Effector CD8-positive, alpha-beta T cell (primary cell): ENCODE measurements around the gene XIST.
A peak's percentile ranks its signal among the peaks of the same experiment; 100 is the strongest.
"Not testable (repeated sequence)": the region's sequence is repeated elsewhere in the genome, so short reads cannot be mapped to it uniquely, and the experiment has no call there.

ENCODE experiments used
- DNase-seq: peaks from one replicate; lab custom pipeline; 2025; lab: John Stamatoyannopoulos, UW
- total RNA-seq, 4 experiments: gene quantifications; one replicate each; lab custom pipeline; 2026; lab: John Stamatoyannopoulos, UW

The XIST gene
- 37.6 to 347 (median 210) reads per million in 4 experiments for total RNA-seq

DNA sequence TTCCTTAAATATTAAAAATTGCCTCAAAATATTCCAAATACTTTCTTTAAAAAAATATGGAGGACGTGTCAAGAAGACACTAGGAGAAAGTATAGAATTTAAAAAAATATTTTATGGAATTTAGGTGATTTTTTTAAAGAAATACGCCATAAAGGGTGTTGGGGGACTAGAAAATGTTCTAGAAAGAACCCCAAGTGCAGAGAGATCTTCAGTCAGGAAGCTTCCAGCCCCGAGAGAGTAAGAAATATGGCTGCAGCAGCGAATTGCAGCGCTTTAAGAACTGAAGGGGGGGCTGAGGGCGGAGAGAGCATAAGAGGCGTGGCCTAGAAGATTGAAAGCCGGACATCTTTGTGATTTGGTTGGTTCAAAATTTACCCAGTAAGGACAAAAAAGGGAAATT is at the start of gene XIST:
Gene XIST, minus strand, starts transcription at position 248 of the 400 bp plus-strand sequence.
- no peak for DNase-seq

DNA sequence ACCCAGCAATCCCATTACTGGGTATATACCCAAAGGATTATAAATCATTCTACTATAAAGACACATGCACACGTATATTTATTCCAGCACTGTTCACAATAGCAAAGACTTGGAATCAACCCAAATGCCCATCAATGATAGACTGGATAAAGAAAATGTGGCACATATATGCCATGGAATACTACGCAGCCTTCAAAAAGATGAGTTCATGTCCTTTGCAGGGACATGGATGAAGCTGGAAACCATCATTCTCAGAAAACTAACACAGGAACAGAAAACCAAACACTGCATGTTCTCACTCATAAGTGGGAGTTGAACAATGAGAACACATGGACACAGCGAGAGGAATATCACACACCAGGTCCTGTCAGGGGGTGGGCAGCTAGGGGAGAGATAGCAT is 45.8 kb upstream of the XIST start:
- DNase-seq: not testable (repeated sequence)

DNA sequence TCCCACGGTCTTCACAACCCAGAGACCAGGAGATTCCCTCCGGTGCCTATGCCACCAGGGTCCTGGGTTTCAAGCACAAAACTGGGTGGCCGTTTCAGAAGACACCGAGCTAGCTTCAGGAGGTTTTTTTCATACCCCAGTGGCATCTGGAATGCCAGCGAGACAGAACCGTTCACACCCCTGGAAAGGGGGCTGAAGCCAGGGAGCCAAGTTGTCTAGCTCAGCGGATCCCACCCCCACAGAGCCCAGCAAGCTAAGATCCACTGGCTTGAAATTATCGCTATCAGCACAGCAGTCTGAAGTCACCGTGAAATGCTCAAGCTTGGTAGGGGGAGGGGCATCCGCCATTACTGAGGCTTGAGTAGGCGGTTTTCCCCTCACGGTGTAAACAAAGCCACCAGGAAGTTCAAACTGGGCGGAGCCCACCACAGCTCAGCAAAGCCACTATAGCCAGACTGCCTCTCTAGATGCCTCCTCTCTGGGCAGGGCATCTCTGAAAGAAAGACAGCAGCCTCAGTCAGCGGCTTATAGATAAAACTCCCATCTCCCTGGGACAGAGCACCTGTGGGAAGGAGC is 40.1 kb upstream of the XIST start:
- not testable (repeated sequence) for DNase-seq

DNA sequence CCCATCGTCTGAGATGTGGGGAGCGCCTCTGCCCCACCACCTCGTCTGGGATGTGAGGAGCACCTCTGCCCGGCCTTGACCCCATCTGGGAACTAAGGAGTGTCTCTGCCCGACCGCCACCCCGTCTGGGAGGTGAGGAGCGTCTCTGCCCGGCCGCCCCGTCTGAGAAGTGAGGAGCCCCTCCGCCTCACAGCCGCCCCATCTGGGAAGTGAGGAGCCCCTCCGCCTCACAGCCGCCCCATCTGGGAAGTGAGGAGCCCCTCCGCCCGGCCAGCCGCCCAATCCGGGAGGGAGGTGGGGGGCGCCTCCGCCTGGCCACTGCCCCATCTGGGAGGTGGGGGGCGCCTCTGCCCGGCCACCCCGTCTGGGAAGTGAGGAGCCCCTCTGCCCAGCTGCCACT is 29.7 kb upstream of the XIST start:
- DNase-seq: not testable (repeated sequence)

DNA sequence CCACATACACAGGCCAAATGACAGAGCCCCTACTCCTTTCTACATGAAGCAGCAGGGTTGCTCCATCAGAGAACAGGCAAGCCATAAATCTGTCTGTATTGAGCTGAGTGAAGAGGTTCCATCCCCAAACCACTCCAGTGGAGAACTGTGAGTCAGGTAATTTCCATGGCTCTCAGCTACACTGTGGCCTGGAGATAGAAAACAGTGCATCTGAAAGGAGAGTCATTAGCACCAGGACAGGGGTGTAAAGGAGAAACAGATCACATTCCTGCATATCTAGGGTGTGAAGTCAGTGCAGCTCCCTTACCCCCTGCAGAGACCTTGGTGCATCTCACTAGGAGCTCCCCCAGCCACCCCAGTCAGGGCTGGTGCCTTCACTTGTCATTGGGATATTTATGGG is 25.2 kb upstream of the XIST start:
- DNase-seq: no peak

DNA sequence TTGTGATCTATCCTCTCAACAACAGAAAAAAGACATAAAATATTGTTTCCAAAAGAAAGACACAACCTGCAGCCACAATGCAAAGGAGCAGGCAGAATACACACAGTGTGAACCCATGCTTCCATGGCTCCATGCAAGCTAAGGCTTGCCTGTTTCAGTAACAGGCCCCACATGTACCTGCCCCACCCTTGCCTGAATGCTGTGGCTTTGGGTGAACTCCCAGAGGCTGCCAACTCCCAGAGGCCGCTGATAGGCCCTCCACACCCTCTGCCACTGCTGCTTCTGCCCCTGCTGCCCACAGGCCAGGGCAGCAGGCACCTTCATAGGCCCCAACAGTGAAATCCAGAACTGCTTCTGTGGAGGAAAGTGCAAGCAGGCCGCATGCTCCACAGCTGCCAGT is 24.4 kb upstream of the XIST start:
- DNase-seq: no peak

DNA sequence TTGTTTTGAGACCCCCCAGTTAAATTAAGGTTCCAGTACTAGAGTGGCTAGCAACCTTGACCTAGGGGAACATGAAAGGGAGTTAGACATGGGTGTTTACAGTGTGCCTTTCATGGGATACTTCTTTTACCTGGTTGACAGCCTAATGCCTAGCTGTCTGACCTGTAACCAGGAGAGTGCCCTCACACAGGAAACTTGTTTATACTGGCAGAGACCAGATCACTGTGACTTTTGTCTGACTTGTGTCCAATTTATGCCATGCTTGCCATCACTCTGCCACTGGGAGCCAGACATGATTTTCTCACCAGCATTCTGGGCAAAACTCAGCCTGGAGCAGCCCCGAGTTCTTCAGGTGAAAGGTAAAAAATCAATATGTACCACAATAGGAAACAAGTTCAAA is 16.4 kb upstream of the XIST start:
- DNase-seq: no peak

DNA sequence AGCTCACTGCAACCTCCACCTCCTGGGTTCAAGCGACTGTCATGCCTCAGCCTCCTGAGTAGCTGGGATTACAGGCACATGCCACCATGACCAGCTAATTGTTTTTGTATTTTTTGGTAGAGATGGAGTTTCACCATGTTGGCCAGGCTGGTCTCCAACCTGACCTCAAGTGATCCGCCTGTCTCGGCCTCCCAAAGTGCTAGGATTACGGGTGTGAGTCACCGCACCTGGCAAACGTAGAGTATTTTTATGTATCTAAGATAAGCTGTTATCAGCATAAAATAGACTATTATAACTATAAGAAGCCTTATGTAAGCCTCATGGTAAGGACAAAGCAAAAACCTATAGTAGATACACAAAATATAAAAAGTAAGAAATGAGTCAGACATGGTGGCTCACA is 14.6 kb upstream of the XIST start:
- no peak for DNase-seq

DNA sequence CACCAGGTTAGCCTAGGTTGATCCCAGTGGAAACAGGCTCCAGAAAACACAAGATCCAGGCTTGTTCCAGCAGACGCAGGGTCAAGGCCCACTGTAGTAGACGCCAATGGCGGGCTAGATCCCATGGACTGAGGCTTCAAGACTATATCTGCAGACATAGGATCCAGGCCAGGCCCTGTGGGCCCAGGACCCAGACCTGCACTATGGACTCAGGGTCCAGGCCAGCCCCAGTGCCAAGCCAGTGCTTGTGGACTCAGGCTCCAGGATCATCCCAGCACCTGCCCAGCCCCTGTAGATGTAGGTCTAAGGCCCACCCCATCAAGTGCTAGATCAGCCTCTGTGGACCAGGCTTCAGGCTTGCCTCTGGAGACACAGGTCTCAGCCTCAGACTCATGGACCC is 11.3 kb upstream of the XIST start:
- no peak for DNase-seq

DNA sequence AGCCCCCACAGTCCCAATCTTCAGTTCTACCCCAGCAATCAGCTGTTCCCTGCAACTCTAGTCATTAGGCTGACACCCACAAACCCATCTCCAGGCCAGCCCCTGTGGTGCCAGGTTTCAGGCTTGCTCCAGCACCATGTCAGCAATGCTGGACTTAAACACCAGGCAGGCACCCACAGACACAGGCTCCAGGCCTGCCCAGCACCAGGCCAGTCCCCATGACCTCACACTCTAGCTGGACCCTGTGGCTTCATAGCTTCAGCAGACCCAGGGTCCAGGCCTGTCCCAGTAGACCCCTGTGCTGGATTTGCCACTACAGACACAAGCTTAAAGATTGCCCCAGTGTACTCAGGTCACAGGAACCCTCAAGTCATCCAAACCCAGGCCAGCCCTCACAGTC is 10.8 kb upstream of the XIST start:
- DNase-seq: no peak

DNA sequence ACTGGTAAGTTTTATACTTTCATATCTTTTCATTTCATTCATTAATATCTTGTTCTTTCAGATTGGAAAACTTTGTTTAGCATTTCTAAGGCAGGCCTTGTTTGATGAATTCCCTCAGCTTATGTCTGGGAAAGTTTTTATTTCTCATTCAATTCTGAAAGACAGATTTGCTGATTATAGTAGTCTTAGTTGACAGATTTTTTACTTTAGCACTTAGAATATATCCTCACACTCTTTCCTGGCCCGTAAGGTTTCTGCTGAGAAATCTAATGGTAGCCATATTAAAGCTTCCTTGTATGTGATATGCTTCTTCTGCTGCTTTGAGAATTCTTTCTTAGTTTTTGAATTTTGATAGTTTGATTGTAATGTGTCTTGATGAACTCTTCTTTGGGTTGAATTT is 7.1 kb upstream of the XIST start:
- no peak for DNase-seq

DNA sequence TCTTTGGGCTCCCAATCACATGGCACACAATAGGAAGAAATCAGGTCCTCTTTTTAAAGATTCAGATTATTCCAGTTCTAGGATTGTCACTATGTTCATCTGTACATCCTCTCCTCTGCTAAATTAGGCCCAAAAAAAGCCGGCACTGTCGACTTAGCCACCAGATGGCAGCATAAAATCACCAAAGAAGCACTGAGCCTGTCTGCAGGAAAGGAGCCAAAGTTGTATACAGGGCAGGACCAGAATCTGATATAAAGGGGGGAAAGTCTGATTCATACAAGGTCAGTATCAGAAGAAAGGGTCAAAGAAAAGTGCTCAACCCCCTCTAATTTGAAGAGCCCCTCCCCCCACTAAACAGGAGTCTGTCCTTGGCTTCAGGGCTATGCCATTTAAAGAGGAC is 3.0 kb upstream of the XIST start:
- DNase-seq: peak; percentile 40

DNA sequence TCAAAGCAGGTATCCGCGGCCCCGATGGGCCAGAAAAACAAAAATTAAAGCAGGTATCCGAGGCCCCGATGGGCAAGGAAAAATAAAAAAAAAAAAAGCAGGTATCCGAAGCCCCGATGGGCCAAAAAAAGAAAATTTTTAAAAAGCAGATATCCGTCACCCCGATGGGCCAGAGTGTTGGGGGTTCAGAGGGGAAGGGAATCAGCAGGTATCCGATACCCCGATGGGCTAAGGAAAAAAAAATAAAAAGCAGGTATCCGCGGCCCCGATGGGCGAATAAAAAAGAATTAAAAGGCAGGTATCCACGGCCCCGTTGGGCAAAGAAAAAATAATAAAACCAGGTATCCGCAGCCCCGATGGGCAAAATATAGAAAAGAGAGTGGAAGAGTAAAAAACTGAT is 492 bp downstream of the XIST start:
- no peak for DNase-seq

DNA sequence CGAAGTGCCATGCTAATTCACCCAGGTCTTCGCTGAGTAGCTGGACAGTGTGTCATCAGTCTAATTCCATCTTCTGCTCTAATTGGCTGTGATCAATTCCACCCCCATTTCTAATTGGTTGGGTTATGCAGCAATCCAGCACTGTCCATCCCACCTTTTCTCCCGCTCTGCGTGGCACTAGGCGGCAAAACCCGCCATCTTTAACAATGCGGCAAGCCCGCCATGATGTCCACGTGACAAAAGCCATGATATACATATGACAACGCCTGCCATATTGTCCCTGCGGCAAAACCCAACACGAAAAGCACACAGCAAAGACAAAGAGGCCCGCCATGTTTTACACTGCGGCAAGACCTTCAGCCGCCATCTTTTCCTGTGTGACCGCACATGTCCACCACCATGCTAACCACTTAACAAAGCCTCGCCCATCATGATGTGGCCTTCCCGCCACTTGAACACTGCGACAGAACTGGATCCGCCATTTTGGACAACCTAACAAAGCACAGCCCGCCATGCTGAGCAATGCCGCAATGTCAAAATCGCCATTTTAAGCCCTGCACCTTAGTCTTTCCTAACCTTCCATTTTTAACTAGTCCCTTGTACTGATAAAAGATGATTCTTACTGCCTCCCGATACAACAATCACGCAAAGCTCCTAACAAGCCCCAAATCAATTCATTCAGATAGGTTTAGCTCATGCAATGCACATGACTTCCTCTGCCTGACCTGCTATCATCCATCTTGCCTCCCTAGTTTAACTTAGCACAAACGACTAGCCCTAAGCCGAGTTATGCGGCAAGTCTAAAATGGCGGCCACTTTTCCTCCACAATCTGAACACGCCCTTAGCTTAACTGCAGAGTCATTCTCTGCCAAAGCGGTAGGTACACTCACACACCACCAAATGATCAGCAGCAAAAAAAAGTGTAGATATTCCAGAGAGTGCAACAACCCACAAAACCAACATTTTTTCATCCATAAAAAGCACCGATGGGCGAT is 1.2 kb downstream of the XIST start:
- DNase-seq: no peak

DNA sequence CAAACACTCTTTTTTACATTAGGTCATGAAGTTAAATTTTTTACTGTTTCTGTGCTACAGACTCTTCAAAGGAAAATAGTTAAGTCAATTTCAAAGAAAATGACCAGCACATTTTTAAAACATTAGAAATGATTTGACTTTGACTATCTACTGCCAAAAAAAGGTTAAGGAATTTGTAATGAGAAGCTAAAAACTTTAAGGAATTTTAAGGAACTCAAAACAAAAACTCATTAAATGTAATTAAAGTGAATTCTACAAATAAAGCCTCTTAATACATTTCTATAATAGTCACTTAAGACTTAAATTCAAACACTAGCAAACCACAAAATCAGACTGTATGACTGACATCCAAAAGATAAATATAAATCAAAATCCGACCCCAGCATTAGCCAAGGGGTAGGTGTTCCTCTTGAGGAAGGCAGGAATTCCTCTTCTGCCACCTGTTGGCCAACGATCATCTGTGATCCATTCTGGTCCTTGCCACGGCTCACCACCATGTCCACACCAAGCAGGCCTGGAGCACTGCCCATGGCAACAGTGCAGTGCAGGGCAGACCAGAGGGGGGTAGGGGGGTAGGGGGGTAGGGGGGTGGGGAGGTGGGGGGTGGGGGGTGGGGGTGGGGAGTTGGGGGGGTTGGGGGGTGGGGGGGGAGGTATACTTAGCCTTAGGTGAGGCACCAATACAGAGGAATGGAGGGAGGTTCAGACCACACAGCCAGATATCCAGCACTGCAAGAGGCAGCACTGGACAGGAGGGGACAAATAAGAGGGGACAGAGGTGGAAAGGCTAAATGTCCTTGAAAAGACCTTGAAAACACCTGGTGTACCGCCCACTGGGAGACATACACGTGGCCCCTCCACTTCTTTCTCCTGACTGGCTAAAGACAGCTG is 2.1 kb downstream of the XIST start:
- no peak for DNase-seq

DNA sequence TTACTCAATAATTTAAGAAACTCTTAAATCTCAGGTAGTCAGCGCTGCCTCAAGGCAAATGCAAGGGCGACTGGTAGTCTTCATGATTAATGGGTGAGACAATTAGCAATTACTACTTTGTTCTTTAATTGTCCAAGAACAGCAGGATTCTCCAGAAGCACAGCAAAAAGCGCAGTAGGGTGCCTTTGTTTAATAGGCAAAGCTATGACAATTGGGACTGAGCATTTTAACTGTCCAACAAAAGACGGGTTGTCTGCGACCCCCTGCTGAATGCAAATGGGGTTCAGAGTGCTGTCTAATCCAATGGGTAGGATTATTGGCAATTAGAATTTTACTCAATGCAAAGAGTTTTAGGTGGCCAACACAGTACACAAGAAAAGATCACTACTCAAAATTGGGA is 3.4 kb downstream of the XIST start:
- DNase-seq: no peak

DNA sequence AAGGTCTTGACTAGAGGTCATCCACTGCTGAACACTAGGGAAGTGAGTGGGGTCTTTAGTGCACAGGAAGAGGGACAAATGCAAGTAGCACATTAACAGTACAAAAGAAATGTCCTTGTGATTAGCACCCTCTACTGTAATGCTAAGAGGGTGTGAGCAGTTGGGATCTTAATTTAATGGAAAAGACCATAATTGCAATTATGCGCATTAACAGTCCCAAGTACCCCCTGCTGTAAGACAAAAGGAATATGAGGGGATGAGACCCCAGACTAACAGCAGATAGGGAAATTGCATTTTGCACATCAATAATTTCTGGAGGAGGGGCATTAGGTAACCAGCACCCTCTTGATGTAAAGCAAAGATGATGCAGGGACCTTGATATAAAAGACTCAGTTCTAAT is 4.5 kb downstream of the XIST start:
- DNase-seq: no peak

DNA sequence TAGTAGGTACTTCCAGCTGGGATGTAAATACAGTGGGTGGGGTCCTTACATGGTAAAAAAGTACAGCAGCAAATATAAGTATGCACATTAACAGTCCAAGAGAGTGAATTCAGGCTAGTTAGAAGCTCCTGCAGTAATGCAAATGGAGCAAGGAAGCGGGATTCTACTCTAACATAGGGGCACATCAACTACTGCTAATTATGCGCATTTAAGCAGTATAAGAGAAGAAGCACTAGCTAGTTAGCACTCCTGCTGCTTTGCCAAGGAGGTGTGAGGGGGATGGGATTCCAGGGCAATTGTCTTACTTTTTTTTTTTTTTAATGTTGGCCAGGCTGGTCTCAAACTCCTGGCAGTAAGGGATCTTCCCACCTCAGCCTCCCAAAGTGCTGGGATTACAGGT is 5.4 kb downstream of the XIST start:
- no peak for DNase-seq

DNA sequence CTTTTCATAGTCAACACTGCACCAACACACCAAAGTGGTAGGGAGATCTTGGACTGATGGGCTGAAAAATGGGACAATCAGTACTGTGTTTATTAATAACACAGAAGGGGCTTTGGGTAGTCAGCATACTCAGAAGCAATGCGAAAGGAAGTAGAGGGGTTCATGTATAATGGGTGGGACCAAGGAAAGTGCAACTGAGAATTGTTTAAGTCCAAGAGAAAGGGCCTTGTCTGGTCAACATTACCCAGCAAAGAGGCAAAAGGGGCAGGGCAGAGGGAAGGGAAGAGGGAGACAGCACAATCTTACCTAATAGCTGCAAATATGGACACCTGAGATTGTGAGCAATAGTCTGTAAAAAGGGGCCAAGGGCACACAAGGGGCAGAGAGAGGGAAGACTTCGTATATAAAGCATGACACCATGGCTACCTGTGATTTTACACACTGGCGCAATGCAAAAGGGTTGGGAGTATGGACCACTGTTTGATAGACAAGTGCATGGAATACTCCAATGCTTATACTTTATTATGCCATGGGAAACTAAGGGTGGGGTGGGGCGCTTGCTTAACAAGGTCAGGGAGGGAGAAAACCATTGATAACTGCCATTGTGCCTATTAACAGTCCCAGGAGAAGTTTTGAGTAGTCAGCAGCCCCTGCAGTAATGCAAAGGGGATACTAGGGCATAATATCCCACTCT is 9.8 kb downstream of the XIST start:
- DNase-seq: no peak

DNA sequence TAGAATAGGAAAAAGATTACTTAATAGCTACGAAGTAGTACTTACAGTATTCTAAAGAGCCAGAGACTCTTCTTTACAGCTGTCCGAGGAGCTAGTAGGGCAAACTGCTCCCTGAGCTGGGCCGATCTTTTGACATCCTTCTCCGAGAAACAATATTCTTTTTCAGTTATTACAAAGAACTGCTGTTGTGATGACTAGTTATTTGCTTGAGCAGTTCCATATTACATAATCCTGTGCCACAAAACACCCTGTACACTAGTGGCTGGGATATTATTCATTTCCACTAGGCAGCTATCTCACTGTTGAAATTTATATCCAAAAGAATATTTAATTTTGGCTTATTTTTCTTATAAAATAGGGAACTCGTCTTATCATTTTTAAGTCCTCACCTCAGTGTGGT is 11.2 kb downstream of the XIST start:
- DNase-seq: no peak

DNA sequence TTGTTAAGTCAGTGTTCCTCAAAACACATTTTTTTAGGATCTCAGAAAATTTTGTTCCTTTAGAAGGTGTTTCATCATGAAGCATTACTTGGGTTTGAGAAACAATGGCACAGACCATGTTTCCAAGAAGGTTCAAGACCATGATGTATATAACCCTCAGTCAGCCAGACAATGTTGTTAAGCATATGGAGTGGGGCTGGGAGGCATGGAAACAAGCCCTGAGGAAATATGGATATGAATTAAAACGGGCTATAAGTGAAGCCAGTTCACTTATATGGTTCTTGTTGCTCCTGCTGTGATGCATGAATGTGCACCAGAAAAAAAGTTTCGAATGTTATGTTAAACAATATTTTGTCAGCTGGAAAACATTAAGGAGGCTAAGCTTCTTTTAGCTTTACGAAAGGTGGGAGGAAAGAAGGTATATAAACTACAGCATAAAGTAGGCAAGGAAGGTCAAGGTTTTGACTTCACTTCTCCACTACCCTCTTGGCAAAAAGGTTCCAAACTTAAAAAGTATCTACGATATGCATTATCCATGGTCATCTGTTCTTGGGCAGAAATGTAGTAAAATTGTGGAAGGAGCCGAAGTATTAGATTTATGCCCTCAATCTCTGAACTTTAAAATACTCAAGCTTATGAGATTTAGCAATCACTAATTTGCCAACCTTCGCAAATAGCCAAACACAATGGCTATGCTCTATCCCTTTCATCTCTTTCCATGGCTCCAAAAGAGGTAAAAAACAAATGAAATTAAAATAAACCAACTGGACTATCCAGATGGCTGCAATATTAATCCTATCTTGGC is 12.2 kb downstream of the XIST start:
- DNase-seq: no peak
